ENCODE data around the gene RBAK.
"Not testable (repeated sequence)": the region's sequence is repeated elsewhere in the genome, so short reads cannot be mapped to it uniquely, and the experiment has no call there.

RBAK gene

GRCh38 chr7:5020098-5020497 lies 25.6 kb upstream of the RBAK start:
- DNase-seq (ENCODE audit: low read depth in 1 of 2, low spot score in 1 of 2): no peak
- H3K4me3 ChIP-seq (replicated peaks; ENCODE audit: insufficient read depth, low read length): no peak overlapping the region
- TF ChIP-seq REST (IDR thresholded peaks at IDR 0.05; ENCODE audit: insufficient replicate concordance, low read depth) (no peak), CTCF (IDR thresholded peaks at IDR 0.05; ENCODE audit: insufficient read depth, low read length) (no peak), SPI1 (IDR thresholded peaks at IDR 0.05; ENCODE audit: borderline replicate concordance, low read depth) (no peak), POLR2AphosphoS5 (IDR thresholded peaks at IDR 0.05; ENCODE audit: low read depth) (no peak), GABPA (IDR thresholded peaks at IDR 0.05; ENCODE audit: low read depth) (no peak)
- no peak overlapping the region for H3K27ac ChIP-seq (replicated peaks)
- no peaks in the 10 kb centered on the region for H3K27me3 ChIP-seq (ENCODE audit: insufficient read depth, poor library complexity, severe bottlenecking)

GRCh38 chr7:5020976-5021550 lies 24.6 kb upstream of the RBAK start:
- H3K27ac ChIP-seq (replicated peaks); DNase-seq (ENCODE audit: low read depth in 1 of 2, low spot score in 1 of 2); H3K27me3 ChIP-seq (ENCODE audit: insufficient read depth, poor library complexity, severe bottlenecking); H3K4me3 ChIP-seq (replicated peaks; ENCODE audit: insufficient read depth, low read length): not testable (repeated sequence)

- H3K27ac ChIP-seq (replicated peaks); H3K4me3 ChIP-seq (replicated peaks; ENCODE audit: insufficient read depth, low read length); H3K27me3 ChIP-seq (ENCODE audit: insufficient read depth, poor library complexity, severe bottlenecking); DNase-seq (ENCODE audit: low read depth in 1 of 2, low spot score in 1 of 2): not testable (repeated sequence)
Observed at GRCh38 chr7:5023626-5024025, 22.0 kb upstream of the RBAK start.

- not testable (repeated sequence) for DNase-seq (ENCODE audit: low read depth in 1 of 2, low spot score in 1 of 2); H3K27ac ChIP-seq (replicated peaks); H3K4me3 ChIP-seq (replicated peaks; ENCODE audit: insufficient read depth, low read length); H3K27me3 ChIP-seq (ENCODE audit: insufficient read depth, poor library complexity, severe bottlenecking)
Observed at GRCh38 chr7:5027796-5028410, 17.8 kb upstream of the RBAK start.

GRCh38 chr7:5033186-5033585 lies 12.5 kb upstream of the RBAK start:
- H3K27me3 ChIP-seq (ENCODE audit: insufficient read depth, poor library complexity, severe bottlenecking); H3K4me3 ChIP-seq (replicated peaks; ENCODE audit: insufficient read depth, low read length); DNase-seq (ENCODE audit: low read depth in 1 of 2, low spot score in 1 of 2); H3K27ac ChIP-seq (replicated peaks): not testable (repeated sequence)

GRCh38 chr7:5035276-5035675 lies 10.4 kb upstream of the RBAK start:
- DNase-seq (ENCODE audit: low read depth in 1 of 2, low spot score in 1 of 2): no peak
- TF ChIP-seq REST (IDR thresholded peaks at IDR 0.05; ENCODE audit: insufficient replicate concordance, low read depth) (no peak), SPI1 (IDR thresholded peaks at IDR 0.05; ENCODE audit: borderline replicate concordance, low read depth) (no peak), GABPA (IDR thresholded peaks at IDR 0.05; ENCODE audit: low read depth) (no peak), CTCF (IDR thresholded peaks at IDR 0.05; ENCODE audit: insufficient read depth, low read length) (no peak), POLR2AphosphoS5 (IDR thresholded peaks at IDR 0.05; ENCODE audit: low read depth) (no peak)
- Histone ChIP-seq H3K27ac (replicated peaks) (no peak overlapping the region), H3K4me3 (replicated peaks; ENCODE audit: insufficient read depth, low read length) (no peak overlapping the region), H3K27me3 (ENCODE audit: insufficient read depth, poor library complexity, severe bottlenecking) (no peaks in the 10 kb centered on the region)
